WERI-Rb-1 (cell line): ENCODE data around the gene GNB1L.

Source experiments
- DNase-seq: peaks from one replicate; pipeline ENCODE4 v3.0.0-alpha.2; 2020
- H3K27ac ChIP-seq: fragments of 250-450 bp; sonication (Bioruptor Pico); 2 replicates; pipeline ENCODE4 v1.5.1; 2020; ENCODE audit warnings: mild to moderate bottlenecking, moderate library complexity
- H3K27me3 ChIP-seq: fragments of 250-450 bp; sonication (Bioruptor Pico); 2 replicates; pipeline ENCODE4 v1.5.1; 2021; ENCODE audit warnings: mild to moderate bottlenecking, low read depth, moderate library complexity; ENCODE audit not compliant: insufficient read depth, severe bottlenecking
- H3K36me3 ChIP-seq: fragments of 250-450 bp; sonication (Bioruptor Pico); 2 replicates; pipeline ENCODE4 v1.5.1; 2020; ENCODE audit warnings: mild to moderate bottlenecking, moderate library complexity
- H3K4me3 ChIP-seq: 2 replicates; pipeline ENCODE4 v1.5.1; 2011; ENCODE audit warnings: low read depth, mild to moderate bottlenecking, control low read depth, low read length
- H3K9me3 ChIP-seq: fragments of 250-450 bp; sonication (Bioruptor Pico); 2 replicates; pipeline ENCODE4 v1.5.1; 2021; ENCODE audit warnings: mild to moderate bottlenecking, moderate library complexity; ENCODE audit not compliant: severe bottlenecking
- TF ChIP-seq, protein P1 (sequence below): IDR thresholded peaks from 2 replicates; pipeline ENCODE4 v1.5.1; 2011; ENCODE audit warnings: low read depth, mild to moderate bottlenecking, control low read depth, inconsistent platforms, low read length

The GNB1L gene

DNA sequence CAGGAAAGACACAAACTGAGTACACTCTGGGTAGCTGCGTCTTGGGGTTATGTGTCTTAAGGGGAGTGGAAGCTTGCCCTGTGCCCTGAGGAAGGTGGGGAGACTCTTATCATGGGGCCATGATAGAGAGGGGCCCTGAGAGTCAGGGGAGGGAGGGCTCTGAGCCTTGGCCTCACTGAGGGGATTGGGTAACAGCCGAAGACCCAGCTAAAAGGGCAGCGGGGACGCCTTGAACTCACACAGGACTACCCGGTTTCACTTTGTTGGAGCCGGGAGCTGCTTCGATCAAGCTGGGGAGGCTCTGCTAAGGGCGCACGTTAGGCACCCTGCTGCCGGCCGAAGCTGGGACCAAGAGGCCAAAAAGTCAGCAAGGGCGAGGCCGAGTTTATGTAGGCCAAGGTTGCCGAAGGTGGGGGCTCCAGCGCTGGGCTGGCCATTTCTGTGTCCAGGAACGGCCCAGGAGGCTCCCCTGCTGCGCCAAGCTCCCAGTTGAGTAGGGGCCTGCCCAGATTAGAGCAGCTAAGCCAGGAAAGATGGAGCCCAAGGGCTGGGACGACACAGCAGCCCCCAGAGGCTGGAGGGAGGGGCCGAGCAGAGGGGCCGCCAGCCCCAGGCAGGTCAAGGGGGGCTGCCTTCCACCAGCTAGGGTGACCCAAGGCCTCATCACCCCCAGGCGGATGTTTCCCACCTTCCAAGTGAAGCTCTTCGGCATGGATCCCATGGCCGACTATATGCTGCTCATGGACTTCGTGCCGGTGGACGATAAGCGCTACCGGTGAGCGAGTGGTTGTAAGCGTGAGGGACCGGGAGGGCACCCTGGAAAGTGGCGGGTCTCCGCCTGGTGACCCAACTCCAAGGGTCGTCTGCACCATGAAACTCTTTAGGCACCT lies 91.9 kb downstream of the GNB1L start:
- TF ChIP-seq, protein P1, sequence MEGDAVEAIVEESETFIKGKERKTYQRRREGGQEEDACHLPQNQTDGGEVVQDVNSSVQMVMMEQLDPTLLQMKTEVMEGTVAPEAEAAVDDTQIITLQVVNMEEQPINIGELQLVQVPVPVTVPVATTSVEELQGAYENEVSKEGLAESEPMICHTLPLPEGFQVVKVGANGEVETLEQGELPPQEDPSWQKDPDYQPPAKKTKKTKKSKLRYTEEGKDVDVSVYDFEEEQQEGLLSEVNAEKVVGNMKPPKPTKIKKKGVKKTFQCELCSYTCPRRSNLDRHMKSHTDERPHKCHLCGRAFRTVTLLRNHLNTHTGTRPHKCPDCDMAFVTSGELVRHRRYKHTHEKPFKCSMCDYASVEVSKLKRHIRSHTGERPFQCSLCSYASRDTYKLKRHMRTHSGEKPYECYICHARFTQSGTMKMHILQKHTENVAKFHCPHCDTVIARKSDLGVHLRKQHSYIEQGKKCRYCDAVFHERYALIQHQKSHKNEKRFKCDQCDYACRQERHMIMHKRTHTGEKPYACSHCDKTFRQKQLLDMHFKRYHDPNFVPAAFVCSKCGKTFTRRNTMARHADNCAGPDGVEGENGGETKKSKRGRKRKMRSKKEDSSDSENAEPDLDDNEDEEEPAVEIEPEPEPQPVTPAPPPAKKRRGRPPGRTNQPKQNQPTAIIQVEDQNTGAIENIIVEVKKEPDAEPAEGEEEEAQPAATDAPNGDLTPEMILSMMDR: no peak
- Histone ChIP-seq H3K27ac (peak overlapping the region; percentile 58), H3K4me3 (peak overlapping the region; percentile 49), H3K36me3 (peaks cover 28% of the 10 kb centered on the region), H3K9me3 (no peaks in the 10 kb centered on the region), H3K27me3 (no peaks in the 10 kb centered on the region)
- DNase-seq: no peak

GRCh38 chr22:19761725-19762567 lies 92.7 kb downstream of the GNB1L start:
- Histone ChIP-seq H3K27ac (peak overlapping the region; percentile 58), H3K27me3 (no peaks in the 10 kb centered on the region), H3K9me3 (no peaks in the 10 kb centered on the region), H3K36me3 (peaks cover 24% of the 10 kb centered on the region), H3K4me3 (peak overlapping the region; percentile 49)
- no peak for DNase-seq
- TF ChIP-seq, protein P1: no peak

GRCh38 chr22:19760951-19761724 lies 93.5 kb downstream of the GNB1L start:
- peak overlapping the region; percentile 58 for H3K27ac ChIP-seq
- no peak for DNase-seq

DNA sequence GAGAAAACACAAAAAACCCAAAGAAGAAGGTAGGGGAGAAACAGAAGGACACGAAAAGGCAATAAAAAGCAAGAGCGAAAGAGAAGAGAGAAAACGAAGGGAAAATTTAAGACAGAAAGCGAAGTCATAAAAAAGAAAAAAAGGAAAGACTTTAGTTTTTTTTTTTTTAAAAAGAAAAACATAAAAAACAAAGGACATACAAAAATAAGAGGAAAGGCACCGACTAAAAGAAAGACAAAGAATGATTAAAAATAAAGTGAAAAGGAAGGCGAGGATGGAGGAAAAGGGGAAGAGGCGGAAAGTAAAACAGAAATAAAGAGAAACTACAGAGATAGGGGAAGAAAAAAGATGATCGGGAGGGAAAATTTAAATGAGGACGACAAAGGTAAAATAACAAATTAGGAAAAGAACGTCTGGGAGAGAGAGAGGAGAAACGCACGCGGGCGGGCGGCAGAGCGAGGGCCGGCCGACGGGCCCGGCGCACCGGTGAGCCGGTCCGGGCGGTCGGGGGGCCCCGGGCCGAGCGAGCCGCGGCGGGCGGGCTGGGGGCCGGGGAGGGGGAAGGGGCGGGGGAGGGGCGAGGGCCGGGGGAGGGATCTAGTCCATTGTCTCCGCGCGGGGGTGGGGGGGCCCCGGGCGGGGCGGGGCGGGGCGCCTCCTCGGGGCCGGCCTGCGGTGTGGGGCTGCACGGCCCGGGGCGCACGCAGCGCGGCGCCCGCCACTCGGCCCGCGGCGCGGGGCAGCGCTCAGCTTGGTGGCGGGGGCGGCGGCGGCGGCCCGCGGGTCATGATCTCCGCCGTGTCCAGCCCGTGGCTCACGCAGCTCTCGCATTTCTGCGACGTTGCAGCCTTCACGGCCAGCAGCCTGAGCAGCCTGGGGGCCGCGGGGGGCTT lies 94.4 kb downstream of the GNB1L start, which contains the start of gene TBX1:
TBX1 (plus strand) TSS at position 721 of the 893 bp plus-strand sequence; CDS start at position 787, 66 bp downstream.
- H3K4me3 ChIP-seq: peak within 1 kb of the TSS; percentile 49
- H3K27me3 ChIP-seq: no peaks in the 10 kb centered on the region
- H3K36me3 ChIP-seq: peaks cover 21% of the 10 kb centered on the region
- TF ChIP-seq, protein P1: no peak
- no peak for DNase-seq
- H3K27ac ChIP-seq: peak within 1 kb of the TSS; percentile 65
- H3K9me3 ChIP-seq: no peaks in the 10 kb centered on the region

More at GRCh38 chr22:19760951-19761724, 93.5 kb downstream of the GNB1L start:
- Histone ChIP-seq H3K9me3 (no peaks in the 10 kb centered on the region), H3K36me3 (peaks cover 24% of the 10 kb centered on the region), H3K4me3 (peak overlapping the region; percentile 49), H3K27me3 (no peaks in the 10 kb centered on the region)
- TF ChIP-seq, protein P1: no peak
